Uterus (tissue), 4 donors: ENCODE results near the gene TANC1. TPM values are rescaled to one million over a fixed set of nuclear protein-coding genes. Genes with fewer than 3 reads are reported as not detected.

Source experiments
- DNase-seq, 2 donors: peaks; one replicate each; pipeline ENCODE4 v3.0.0-alpha.2; 2019 to 2020
- H3K27ac ChIP-seq, 2 donors: fragments of 200-600 bp; sonication (generic); 1 replicate in 1 of 2; 2 replicates in 1 of 2; pipeline ENCODE4 v1.5.1; 2016 to 2018
- H3K27me3 ChIP-seq, 2 donors: fragments of 200-600 bp; sonication (generic); one replicate each; pipeline ENCODE4 v1.5.1; 2018 to 2019; ENCODE audit warnings: control low read depth in 1 of 2
- H3K36me3 ChIP-seq, 2 donors: fragments of 200-600 bp; sonication (generic); one replicate each; pipeline ENCODE4 v1.5.1; 2019; ENCODE audit warnings: control low read depth in 1 of 2
- H3K4me1 ChIP-seq, 2 donors: fragments of 200-600 bp; sonication (generic); one replicate each; pipeline ENCODE4 v1.5.1; 2018 to 2019; ENCODE audit warnings: control low read depth in 1 of 2
- H3K4me3 ChIP-seq, 2 donors: fragments of 200-600 bp; sonication (generic); 1 replicate in 1 of 2; 2 replicates in 1 of 2; pipeline ENCODE4 v1.5.1; 2018 to 2019; ENCODE audit warnings: mild to moderate bottlenecking in 1 of 2
- H3K9me3 ChIP-seq, 2 donors: fragments of 200-600 bp; sonication (generic); one replicate each; pipeline ENCODE4 v1.5.1; 2019; ENCODE audit warnings: control low read depth in 1 of 2
- CTCF ChIP-seq, 4 experiments: fragments of 200-600 bp in 2 of 4; fragments of 450-650 bp in 2 of 4; sonication (generic) in 2 of 4; IDR thresholded peaks; one replicate each; pipeline ENCODE4 v1.5.1; 2016 to 2019; ENCODE audit warnings: antibody characterized with exemption in 4 of 4, mild to moderate bottlenecking in 2 of 4, moderate library complexity in 1 of 4
- POLR2A ChIP-seq, 2 donors: fragments of 450-650 bp; IDR thresholded peaks; one replicate each; pipeline ENCODE4 v1.6.1; 2016; ENCODE audit warnings: antibody characterized with exemption in 2 of 2, mild to moderate bottlenecking in 1 of 2, moderate library complexity in 1 of 2
- intact Hi-C: fragments of 100-400 bp; cut with DNase I; formaldehyde crosslinking; loops from one replicate; pipeline ENCODE4 v1.15.1; 2023; ENCODE audit warnings: low total_unique reads
- total RNA-seq, 4 donors: library from RNA; depleted of rRNA in 3 of 4; stranded (reverse); fragments of >200 nt in 3 of 4; gene quantifications; one replicate each; pipeline versions ENCODE4 v1.1.0 to v1.2.4, GENCODE V29; 2014 to 2023
- donor health status: DM: yes; HTN: yes; CAD: no.

TANC1 gene
- total RNA-seq, 4 donors from 2014 or later: 34.7 to 92.7 (median 67.4) TPM

DNA sequence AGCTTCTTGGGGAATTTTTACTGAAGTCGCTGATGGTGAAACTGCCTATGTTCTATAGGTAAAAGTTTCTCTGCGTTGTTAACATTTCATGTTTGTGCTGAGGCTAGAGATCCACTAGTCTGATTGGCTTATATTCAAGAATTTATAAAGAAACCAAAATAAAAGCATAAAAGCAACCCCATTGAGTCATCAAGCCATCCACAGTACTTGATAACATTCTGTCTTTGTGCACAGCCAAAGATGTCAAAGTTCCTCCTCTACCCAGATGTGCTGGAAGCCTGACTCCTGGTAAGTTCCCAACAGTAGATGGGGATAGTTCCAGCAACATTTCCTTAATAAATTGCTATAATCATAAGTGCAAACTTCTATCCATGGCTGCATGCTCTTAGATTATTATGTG, 107.8 kb downstream of the TANC1 start:
- Histone ChIP-seq H3K27me3 (no peaks in the 10 kb centered on the region), H3K4me3 (no peak overlapping the region), H3K4me1 (peaks cover 0 to 7% of the 10 kb centered on the region in 2 donors), H3K9me3 (no peaks in the 10 kb centered on the region), H3K27ac (peak overlapping the region; percentile 21 to 50), H3K36me3 (no peaks in the 10 kb centered on the region)
- intact Hi-C loops: no loop called here
- no peak for DNase-seq
- TF ChIP-seq POLR2A (IDR thresholded peaks at IDR 0.05): no peak
- no peak for TF ChIP-seq CTCF (IDR thresholded peaks at IDR 0.05)

- no peak for DNase-seq
- no peaks in the 10 kb centered on the region for H3K27me3 ChIP-seq
- intact Hi-C loops: no loop called here
- no peaks in the 10 kb centered on the region for H3K9me3 ChIP-seq
- H3K27ac ChIP-seq: no peak overlapping the region
- peaks cover 0 to 7% of the 10 kb centered on the region in 2 donors for H3K4me1 ChIP-seq
- H3K4me3 ChIP-seq: no peak overlapping the region
- no peaks in the 10 kb centered on the region for H3K36me3 ChIP-seq
- TF ChIP-seq CTCF (IDR thresholded peaks at IDR 0.05) (no peak), POLR2A (IDR thresholded peaks at IDR 0.05) (no peak)
These were observed 109.4 kb downstream of the TANC1 start for GRCh38 chr2:159077869-159078268.

DNA sequence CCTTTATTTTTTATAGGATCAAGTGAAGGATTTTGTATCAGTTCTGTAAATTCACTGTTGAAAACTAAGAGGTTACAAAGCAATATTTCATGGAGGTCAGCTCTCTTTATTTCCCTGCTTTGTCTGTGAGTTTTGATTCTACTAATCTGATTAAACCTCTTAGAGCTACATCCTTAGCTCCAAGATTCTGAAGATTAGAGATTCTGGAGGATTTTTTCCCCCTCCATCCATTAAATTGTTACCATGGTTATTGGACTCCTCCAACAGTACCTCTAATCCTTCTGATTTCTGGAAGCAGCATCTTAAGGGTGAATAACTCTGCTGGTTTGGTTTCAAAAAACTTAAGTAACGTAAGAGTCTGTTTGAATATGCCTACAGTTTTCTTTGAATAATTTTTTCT, 110.0 kb downstream of the TANC1 start:
- Histone ChIP-seq H3K4me1 (peaks cover 0 to 7% of the 10 kb centered on the region in 2 donors), H3K4me3 (no peak overlapping the region), H3K36me3 (no peaks in the 10 kb centered on the region), H3K27ac (no peak overlapping the region), H3K9me3 (no peaks in the 10 kb centered on the region), H3K27me3 (no peaks in the 10 kb centered on the region)
- TF ChIP-seq CTCF (IDR thresholded peaks at IDR 0.05) (no peak), POLR2A (IDR thresholded peaks at IDR 0.05) (no peak)
- intact Hi-C loops: no loop called here
- DNase-seq: no peak

GRCh38 chr2:159080641-159081040, 112.2 kb downstream of the TANC1 start:
- intact Hi-C loops: no loop called here
- H3K9me3 ChIP-seq: no peaks in the 10 kb centered on the region
- no peaks in the 10 kb centered on the region for H3K36me3 ChIP-seq
- no peaks in the 10 kb centered on the region for H3K27me3 ChIP-seq
- no peak overlapping the region for H3K27ac ChIP-seq
- TF ChIP-seq CTCF (IDR thresholded peaks at IDR 0.05) (no peak), POLR2A (IDR thresholded peaks at IDR 0.05) (no peak)
- DNase-seq: no peak
- H3K4me1 ChIP-seq: peaks cover 0 to 11% of the 10 kb centered on the region in 2 donors
- no peak overlapping the region for H3K4me3 ChIP-seq

DNA sequence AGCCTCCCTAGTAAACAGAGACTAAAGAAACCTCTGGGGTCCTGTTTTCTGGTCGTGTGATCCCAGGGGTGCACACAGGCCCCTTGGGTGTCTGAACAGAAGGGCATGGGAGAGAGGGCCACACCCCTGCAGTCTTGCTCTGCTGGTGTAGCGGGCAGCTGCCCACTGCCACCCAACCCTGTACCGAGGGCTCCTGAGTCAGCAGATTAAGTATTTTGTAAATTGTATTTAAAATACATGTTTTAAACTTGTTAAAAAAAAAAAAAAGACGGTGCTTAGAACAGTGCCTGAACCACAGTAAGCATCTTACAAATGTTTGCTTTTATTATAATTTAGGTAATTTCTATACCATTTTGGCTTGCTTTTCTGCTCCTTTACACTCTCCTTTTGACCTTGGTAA, 113.7 kb downstream of the TANC1 start:
- no peaks in the 10 kb centered on the region for H3K36me3 ChIP-seq
- no peaks in the 10 kb centered on the region for H3K27me3 ChIP-seq
- peaks cover 0 to 7% of the 10 kb centered on the region in 2 donors for H3K4me1 ChIP-seq
- no peak for DNase-seq
- no peak overlapping the region for H3K4me3 ChIP-seq
- H3K9me3 ChIP-seq: no peaks in the 10 kb centered on the region
- H3K27ac ChIP-seq: no peak overlapping the region
- intact Hi-C loops: no loop called here
- TF ChIP-seq POLR2A (IDR thresholded peaks at IDR 0.05) (no peak), CTCF (IDR thresholded peaks at IDR 0.05) (no peak)
